Suppressor macrophage treated with lipopolysaccharide for 4 hours (primary cell): ENCODE measurements around the gene CXADR.

Source experiments
- DNase-seq: peaks from one replicate; pipeline ENCODE4 v3.0.0-alpha.2; 2020

The CXADR gene

DNA sequence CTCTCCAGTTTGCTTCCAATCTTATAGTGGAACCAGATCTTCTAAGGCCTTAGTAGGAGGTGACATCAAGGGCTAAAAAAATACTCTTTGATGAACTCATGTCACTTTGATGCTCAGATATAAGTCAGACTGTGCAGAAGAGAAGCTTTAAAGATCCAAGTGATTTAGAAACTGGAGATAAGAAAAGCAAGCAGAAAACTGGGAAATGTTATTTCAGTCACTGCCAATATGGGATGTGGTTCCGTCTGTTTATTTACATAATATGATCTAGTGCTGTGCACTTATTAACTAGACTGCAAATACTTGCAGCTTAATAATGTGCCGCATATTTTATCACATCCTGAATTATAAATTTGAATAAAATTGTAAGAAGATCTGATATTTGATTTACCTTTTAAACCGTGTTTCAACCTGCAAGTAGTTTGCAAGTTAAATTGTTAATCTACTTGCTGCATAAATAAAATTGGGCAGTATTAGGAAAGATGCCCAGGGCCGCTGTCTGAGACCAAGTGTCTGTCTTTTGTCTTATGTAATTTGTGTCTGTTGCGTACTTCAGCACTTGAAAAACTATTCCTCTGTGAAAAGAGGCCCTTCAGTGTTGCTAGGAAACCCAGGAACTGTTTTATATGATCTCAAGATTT, 29.6 kb downstream of the CXADR start:
- DNase-seq = no peak

DNA sequence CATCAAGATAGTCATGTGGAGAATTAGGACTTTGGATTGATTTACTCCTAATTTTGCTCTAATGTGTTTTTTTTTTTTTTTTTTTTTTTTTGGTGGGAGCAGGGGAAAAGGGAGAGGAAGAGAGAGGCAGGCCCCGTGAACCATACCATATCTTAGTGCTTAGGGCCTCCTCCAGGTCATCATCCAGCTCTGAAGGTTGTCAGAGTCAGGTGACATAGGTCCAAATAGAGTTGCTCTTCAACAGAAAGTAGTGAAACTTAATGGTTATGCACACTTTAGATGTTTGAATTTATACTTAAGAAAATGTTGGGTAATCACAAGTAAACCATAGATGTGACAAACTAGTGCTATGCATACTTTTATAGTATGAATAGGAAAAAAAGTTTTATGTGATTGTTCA, 32.2 kb downstream of the CXADR start:
- DNase-seq = no peak

DNA sequence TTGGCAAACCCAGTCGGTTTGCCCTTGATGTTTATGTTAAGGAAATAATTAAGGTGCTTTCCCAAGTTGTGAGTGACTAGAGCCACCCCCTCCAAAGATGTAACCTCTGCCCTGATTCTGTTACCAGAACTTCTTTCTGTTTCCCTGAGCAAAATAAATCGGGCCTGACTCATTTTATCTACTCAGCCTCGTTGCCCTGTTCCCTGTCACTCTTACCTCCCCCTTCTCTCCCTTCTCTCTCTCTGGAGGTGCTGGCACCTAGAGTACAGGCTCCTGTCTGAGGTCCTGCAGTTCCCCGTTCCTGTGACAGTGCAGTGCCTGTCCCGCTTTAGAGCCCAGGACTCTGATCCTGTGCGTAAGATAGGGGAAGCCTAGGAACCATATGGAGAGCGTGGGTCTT, 35.4 kb downstream of the CXADR start:
- no peak for DNase-seq

DNA sequence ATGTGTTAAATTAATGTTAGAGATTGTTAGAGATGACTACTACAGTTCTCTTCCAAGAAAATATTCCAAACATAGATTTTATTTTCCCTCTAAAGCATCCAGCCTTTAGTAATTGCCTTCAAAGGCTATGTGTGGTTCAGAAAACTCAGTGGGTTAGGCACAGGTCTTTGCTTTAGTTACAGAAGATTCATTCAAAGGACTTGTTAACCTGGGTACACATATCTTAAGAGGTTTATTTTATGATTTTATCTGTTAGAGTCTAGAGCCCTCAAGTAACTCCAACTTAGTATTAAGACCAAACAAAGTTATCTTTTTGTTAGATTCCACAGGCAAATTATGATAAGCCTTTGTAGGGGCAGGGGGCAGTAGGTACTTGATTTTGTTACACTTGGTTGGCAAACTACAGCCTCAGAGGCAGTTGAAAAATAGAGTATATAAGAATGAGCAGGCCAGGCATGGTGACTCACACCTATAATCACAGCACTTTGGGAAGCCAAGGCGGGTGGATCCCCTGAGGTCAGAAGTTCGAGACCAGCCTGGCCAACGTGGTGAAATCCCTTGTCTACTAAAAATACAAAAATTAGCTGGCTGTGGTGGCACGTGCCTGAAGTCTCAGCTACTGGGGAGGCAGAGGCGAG, 37.9 kb downstream of the CXADR start:
- DNase-seq = no peak

DNA sequence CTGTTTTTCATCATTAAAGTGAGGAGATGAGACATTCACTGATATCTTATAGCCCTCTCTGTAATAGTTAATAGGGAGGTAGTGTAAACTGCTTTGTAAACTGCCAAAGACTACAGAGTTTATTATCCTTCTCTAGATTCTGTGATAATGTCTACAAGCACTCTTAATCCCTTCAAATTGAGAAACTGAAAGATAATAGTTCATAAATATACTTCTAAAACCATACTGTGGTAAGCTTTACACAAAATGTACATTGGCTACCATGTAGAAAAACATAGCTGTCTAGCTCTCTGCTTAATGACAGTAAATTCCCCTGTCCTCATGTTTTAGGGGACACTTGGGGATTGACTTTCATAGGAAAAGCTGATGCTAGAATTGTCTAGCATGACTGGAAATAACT, 39.6 kb downstream of the CXADR start:
- no peak for DNase-seq

DNA sequence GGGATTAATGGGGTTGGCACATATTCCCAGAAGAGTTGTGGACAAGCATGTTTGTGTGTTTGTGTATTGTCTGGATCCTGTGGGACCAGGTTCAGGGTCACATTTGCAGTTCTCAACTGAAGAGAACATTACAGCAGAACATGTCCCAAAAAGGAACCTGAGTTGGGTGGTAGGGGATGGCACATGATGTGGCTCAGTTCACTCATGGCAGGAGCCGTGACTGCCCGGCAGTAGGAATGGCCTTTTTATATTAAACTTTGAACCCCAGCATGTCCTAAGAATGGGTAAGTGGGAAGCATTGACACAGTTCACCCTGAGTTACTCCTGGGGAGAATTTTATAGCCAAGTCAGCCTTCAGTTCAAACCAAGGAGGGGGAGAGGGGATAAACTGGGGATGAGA, 41.3 kb downstream of the CXADR start:
- no peak for DNase-seq

DNA sequence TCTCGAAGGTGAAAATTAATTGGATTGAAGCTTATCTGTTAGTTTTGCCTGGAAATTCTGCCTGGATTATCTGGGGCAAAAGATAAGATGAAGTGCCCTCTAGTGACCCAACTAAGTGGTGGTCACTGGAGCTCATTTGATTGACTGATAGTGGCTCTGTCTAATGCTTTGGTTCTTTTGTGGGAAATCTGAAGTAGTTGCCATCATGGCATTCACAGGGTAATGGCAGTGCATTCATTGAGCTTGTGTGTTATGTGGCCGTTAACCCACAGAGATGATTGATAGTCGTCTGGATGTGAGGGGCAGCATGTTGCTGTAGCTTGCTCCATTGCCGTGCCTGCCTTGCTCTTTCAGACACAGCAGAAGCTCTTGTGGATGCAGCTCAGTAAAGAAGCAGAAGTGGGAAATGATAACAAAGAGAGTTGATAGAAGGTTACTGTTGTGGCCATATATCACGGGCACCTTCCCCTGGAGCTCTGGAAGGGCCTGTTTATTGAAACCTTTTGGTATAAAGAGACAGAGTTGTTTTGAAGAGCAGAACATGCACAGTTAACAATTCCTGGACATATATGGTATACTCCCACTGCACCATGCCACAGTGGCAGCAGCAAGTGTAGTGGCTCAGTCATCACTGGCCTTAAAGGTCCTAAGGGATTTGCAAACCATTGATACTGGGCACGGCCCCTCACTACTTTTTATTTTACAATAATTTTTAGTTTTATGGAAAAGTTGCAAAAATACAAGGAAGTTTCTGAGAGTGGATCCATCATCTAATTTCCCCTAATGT, 42.0 kb downstream of the CXADR start:
- peak; percentile 23 for DNase-seq

DNA sequence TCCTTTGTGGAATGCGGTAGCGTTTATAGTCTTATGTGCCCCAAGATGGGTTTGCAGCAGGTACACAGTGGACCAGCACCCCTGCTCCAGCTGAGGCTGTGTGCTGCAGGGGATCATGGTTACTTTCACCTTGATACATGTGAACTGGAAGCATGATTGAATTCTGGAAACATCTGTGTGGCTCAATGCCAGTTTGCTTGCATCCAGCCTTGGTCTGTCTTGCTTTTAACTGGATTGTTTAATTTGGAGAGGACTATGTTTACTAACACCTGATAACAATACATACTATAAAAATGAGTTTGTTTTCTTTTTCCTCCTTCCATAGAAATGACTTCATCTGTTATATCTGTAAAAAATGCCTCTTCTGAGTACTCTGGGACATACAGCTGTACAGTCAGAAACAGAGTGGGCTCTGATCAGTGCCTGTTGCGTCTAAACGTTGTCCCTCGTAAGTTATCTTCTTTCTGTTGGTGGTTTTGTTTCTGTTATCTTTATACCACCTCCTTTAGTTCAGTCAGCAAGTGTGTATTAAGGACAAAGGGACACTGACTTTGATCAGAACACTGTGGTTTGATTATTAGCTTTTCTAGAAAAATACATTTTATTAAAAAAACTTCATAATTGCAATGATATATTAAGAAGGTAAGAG, 47.7 kb downstream of the CXADR start:
- DNase-seq = no peak

DNA sequence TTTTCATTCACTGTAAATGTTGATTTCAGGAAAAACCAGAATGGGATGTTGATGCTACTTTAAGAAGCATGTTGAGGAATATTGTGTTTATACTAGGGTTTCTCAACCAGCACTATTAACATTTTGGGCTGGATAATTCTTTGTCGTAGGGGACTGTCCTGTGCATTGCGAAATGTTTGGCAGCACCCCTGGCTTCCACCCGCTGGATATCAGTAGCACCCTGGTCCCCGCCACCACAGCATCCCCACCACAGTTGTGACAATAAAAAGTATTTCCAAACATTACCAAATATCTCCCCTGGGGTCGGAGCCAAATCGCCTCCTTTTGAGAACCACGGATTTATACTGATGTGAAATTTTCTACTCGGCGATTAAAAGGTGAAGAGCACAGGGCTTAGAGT, 57.9 kb downstream of the CXADR start:
- no peak for DNase-seq

DNA sequence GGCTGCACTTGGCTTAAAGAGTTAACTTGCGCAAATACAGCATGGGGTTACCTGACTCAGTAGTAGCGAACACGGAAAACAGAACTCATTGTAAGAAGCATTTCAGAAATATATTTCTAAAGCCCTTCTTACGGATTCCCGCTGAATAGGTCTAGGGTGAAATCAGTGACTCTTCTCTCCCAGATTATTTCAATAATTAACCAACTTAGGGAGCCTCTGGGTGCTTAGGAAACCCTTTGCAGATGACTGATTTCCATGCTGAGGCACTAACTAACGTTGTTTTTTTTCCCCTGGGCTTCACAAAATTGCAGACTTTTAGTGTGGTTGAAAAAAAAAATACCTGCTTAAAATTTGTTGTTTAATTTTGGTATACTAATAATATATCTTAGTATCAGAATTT, 59.6 kb downstream of the CXADR start:
- no peak for DNase-seq

DNA sequence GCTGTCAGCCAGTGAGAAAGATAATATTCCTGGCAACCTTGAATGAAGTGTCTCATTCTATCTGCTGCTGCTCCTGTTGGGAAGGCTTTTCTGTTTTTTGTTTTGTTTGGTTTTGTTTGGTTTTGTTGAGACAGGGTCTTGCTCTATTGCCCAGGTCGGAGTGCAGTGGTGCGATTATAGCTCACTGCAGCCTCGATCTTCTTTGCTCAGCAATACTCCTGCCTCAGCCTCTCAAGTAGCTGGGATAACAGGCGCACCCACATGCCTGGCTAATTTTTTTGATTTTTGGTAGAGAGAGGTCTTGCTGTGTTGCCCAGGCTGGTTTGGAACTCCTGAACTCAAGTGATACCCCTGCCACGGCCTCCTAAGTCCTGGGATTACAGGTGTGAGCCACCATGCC, 62.2 kb downstream of the CXADR start:
- DNase-seq = no peak

DNA sequence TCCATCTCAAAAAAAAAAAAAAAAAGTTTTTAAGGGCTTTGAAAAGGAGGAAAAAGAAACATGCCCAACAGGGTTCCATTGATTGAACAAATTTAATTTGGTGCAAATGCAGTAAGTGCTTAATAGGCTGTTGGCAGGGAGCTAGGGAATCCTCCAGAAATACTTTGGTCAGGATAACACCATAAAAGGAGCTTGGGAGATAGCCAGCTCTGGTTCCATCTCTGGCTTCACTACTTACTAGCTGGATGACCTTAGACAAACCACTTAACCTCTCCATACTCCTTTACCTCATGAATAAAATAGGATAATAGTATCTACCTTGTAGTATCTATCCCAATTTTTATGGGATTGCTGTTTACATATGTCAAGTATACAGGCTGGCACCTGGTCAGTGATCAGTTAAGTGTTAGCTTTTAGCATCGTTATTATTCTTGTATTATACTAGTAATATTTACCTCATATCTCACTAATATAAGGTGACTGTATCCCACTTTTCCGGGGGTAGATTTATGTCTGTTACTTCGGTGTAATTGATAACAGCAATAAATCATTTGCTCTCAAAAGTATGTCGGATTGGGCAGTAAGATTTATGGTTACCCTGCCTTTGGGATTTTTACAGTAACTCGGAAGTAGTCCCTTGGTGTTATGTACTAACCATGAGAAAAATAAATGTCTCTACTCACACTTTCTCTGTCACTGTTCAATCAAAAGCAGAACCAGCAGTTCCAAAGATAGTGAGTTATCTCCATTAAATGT, 63.4 kb downstream of the CXADR start:
- DNase-seq = no peak

DNA sequence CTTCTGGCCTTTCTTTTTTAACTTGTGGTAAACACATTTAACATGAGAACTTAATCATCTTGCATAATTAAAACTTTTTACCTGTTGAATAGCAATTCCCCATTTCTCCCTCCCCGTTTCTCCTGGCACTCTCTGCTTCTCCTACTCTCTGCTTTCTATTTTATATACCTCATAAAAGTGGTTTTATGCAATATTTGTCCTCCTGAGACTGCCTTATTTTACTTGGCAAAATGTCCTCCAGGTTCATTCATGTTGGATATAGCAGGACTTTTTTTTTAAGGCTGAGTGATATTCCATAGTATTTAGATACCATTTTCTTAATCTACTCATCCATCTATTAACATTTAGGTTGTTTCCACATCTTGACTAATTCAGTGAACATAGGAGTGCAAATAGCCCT, 64.9 kb downstream of the CXADR start:
- no peak for DNase-seq

DNA sequence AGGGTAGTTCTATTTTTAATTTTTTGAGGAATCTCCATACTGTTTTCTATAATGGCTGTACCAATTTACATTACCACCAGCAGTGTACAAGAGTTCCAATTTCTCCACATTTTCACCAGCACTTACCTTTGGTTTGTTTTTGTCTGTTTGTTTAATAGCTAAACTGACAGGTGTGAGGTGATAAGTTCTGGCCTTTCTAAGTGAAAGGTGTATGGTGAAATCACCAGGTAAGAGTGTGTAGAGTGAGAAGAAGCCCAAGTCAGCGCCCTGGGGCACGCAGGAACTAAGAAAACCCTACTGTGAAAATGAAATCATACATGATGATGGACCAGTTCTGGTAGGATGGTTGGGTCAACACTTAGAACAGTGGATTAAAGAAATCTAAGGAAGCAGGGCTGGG, 65.3 kb downstream of the CXADR start:
- DNase-seq = no peak

DNA sequence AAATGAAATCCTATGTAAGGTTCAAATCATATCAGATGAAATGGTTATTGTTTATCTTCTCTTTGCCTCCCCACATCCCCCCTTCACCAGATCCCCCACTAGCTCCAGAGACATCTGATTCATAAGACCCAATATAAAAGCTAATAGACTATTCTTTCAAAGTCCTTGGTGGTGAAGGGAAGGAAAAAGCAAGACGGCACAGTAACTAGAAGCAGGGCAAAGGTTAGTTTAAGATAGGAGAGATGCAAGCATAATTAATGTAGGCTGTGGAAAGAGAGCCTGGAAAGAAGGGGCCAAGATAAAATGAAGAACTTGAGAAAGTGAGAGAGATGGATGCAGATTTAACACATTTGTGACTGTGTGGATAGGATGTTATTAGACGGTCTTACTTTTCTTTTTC, 66.0 kb downstream of the CXADR start:
- DNase-seq = no peak

DNA sequence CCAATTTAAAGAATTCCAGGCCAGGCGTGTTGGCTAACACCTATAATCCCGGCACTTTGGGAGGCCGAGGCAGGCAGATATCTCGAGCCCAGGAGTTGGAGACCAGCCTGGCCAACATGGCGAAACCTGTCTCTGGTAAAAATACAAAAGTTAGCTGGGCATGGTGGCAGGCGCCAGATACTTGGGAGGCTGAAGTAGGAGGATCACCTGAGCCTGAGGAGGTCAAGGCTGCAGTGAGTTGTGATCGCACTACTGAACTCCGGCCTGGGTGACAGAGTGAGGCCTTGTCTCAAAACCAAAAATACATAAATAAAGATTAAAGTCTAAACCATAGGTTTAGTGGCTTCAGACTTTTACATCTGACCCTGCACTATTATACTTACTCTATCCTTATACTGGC, 67.5 kb downstream of the CXADR start:
- no peak for DNase-seq

DNA sequence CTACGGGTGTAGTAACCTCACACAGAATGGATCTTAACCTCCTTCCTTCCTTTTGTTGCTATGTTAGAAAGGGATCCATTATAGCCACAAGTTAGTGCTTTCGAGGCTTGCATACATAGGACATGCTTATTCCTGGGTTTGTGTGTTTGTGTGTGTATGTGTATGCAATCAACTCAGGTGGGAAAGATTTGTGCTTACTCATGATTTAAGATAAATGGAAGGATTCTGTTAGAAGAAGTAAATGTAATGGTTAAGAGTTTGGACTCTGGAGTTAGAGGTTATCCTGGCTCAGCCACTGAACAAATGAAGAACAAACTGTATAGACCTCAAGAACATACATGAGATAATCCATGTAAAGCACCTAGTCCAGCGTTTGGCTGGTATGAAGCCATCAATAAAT, 71.1 kb downstream of the CXADR start:
- DNase-seq = no peak

DNA sequence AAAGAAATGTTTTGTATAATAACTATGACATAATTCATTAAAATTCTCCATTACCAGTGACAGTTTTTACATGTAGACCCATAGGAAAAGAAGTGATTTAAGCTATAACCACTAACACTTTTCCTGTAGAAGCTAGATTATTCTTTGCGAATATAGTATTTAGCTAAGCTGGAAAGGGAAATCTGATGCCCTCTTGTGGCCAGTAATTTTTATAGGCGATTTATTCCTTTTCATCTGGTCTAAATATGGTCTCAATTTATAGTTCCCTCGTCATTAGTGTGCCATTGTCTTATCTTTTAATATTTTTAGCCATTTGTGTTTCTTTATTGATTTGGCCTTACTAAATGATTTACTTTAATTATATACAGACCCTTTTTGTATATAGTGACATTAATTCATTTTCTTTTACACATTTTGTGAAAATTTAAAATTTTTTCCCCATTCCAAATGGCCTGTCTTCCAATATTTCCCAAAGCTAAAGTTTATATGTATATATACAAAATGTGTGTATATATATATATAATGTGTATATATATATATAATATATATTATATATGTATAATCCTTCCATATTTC, 73.1 kb downstream of the CXADR start:
- peak; percentile 69 for DNase-seq

DNA sequence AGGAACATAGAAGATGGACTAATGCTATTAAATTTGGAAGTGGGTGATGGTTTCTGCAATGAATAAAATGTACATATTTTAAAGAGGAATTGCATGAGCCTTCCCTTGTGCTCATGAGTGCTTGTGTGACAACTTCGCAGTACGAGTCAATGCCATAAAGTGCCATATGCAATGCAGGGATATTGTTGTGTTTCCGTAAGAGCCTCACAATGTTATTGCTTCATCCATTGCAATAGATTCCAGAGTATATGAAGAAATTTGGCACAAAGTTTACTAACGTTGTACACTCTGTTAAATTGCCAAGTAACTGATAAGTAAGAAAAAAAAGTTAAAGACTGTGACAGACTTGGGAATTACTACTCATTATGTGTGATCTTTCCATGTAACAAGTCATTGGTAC, 77.6 kb downstream of the CXADR start:
- DNase-seq = no peak

DNA sequence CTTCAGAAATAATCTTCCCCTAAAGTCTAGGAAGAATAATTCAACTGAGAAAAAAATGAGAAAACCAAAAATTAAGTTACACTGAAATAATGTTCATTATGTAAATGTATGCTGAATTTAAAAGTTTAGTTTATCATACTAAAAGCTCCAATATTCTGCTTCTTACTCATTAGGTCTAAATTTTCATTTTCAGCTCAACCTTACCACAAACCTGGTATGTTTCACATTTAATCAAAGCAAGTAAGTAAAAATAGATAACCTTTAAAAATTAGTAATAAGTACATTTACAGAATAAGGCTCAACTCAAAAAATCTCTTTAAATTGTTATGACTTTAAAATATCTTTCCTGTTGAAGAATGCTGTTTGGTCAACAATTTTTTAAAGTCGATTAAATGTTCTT, 84.8 kb downstream of the CXADR start:
- no peak for DNase-seq

DNA sequence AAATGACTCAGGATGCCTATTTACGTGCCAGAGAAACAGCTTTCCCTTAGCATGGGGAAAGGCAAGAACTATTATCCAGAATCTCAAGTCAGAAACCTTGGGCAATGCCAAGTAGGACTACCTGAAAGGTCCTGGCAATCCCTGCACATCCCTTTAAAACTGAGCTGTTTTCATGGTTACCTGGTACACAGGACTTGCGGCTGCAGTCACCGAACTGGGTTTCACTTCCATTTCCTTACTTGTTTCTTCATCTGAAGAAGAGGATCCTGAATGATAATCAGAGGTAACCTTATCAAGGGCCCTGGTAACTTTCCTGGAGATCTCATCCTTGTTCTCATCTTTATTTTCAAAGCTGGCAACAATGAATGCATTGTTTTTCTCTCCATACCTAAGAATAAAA, 85.6 kb downstream of the CXADR start:
- no peak for DNase-seq

DNA sequence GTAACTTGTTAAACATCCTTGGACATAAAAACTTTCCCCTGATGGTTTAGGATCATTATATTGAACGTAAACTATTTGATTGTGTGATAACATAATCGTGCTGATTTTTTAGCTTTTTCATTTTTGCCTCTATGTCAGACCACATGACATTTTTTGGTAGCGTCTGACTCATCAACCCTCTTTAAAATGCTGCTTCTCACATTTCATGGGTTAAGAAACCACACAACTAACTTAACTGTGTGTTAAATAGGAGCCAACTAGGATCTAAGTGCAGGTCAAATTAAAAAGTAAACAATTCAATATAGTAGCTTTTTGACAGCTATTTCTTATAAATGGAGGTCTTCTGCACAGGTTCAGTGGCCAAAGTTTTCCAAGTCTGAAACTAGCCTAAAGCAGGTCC, 90.0 kb downstream of the CXADR start:
- no peak for DNase-seq

DNA sequence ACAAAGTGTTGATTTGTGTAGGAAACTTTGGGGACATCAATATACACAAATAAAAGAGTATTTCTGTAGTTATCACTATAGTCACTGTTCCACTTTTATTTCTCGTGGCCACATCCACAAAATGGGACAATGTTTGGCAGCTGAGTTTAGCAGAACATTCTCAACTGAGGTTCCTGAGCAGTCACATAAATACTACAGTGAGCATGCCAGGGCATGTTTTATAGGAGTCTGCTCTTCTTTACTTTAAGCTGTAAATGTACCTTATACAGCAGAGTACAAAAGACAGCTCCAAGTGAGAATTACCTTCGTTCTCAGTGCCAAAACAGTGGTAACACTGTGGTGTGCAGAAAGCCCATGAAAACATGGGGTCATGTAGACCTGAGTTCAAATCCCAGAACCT, 94.8 kb downstream of the CXADR start:
- DNase-seq = no peak
